Activated naive CD4-positive, alpha-beta T cell treated with anti-CD3 and anti-CD28 coated beads for 36 hours (primary cell): ENCODE data around the gene NR6A1. TPM values are rescaled to one million over a fixed set of nuclear protein-coding genes. Genes with fewer than 3 reads are reported as not detected.

ENCODE experiments used
- CTCF ChIA-PET: fragments of 350-600 bp; sonication (Branson Sonifier 250); formaldehyde crosslinking; loops from one replicate; lab custom pipeline; 2021; ENCODE audit warnings: antibody characterized with exemption; lab: Charles Lee
- DNase-seq: peaks from one replicate; pipeline ENCODE4 v3.0.0-alpha.2; 2020
- H3K27ac Mint-ChIP-seq: one replicate; pipeline ENCODE4 v1.8.0; 2021; ENCODE audit warnings: mild to moderate bottlenecking, mixed read lengths
- H3K27me3 Mint-ChIP-seq: one replicate; pipeline ENCODE4 v1.8.0; 2021; ENCODE audit warnings: low read depth, mixed read lengths
- H3K36me3 Mint-ChIP-seq: one replicate; pipeline ENCODE4 v1.8.0; 2021; ENCODE audit warnings: low read depth, mixed read lengths
- H3K4me1 Mint-ChIP-seq: one replicate; pipeline ENCODE4 v1.8.0; 2021; ENCODE audit warnings: low read depth, mixed read lengths
- H3K4me3 Mint-ChIP-seq: one replicate; pipeline ENCODE4 v1.8.0; 2021; ENCODE audit warnings: mild to moderate bottlenecking, moderate library complexity, mixed read lengths
- H3K9me3 Mint-ChIP-seq: one replicate; pipeline ENCODE4 v1.8.0; 2021; ENCODE audit warnings: mixed read lengths
- intact Hi-C: fragments of 100-400 bp; cut with micrococcal nuclease; formaldehyde crosslinking; loops from one replicate; pipeline ENCODE4 v1.15.1; 2023
- total RNA-seq, 2 experiments: library from RNA; stranded (reverse); gene quantifications; one replicate each; pipeline ENCODE4 v1.2.3, GENCODE V29; 2021

NR6A1 gene
- total RNA-seq, 2 experiments from 2014 or later = 1.8 TPM

DNA sequence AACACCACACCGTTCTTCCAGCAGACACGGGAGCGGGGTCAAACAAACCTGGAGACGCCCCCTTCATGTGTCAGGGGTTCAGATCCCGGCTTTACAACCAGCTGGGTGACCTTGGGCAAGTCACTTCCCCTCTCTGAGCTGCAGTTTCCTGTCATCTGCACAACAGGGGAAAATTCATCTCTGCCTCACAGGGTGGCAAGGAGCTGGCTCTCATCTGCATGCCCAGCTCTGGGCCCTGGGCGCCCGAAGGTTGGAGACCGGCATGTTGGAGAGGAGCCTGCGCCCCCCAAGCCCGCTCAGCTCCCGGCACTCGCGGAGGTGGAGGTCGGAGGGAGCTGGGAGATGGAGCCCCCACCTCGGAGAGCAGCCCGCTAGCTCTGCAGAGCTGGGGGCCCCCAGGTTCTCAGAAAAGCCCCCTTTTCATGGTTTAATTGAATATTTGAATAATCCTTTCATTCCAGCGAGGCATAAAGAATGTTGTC, 284.3 kb downstream of the NR6A1 start:
- no peaks in the 10 kb centered on the region for H3K4me1 Mint-ChIP-seq
- H3K36me3 Mint-ChIP-seq = no peaks in the 10 kb centered on the region
- intact Hi-C loops = no loop called here
- H3K27me3 Mint-ChIP-seq = no peaks in the 10 kb centered on the region
- no peaks in the 10 kb centered on the region for H3K9me3 Mint-ChIP-seq
- CTCF ChIA-PET = no interaction called here
- no peak overlapping the region for H3K27ac Mint-ChIP-seq
- no peak overlapping the region for H3K4me3 Mint-ChIP-seq
- no peak for DNase-seq

DNA sequence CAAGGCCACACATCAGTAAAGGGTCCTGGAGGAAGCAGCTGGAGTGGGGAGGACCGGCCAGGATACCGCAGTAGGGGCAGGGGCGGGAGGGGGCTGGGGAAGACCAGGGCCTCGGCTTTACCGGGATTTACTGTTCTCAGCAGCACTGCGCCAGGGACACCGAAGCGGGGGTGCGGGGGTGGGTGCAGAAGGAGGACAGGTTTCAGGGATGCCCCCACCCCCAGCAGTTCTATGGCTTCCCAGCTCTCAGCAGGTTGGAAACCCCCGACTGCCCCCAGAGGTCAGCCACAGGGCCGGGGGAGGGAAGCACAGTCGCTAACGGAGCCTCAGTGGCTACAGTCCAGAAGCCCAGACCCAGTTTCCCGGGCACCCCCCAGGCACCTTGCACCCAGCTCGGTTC, 285.2 kb downstream of the NR6A1 start:
- DNase-seq = no peak
- H3K9me3 Mint-ChIP-seq = no peaks in the 10 kb centered on the region
- CTCF ChIA-PET = no interaction called here
- no peak overlapping the region for H3K4me3 Mint-ChIP-seq
- H3K27ac Mint-ChIP-seq = no peak overlapping the region
- no peaks in the 10 kb centered on the region for H3K27me3 Mint-ChIP-seq
- no peaks in the 10 kb centered on the region for H3K4me1 Mint-ChIP-seq
- no peaks in the 10 kb centered on the region for H3K36me3 Mint-ChIP-seq
- intact Hi-C loops = no loop called here

DNA sequence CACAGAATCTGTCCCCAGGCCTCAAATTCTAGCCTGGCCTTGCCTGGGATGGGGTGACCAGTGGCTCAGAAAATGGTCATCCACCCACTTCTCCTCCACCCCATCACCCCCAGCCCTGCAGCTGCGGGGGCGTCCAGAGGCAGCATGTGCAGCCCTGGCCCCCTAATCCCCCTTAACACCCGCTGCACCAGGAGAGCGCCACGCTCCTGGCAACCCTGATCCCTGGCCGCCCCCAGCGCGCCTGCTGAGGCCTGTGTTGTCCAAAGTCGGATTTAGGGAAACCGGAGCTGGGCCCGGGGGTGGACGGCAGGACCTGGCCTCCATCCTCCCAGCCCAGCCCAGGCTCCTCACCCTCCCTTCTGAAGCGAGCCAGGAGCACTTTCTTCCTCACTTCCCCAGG, 285.9 kb downstream of the NR6A1 start:
- H3K4me3 Mint-ChIP-seq = no peak overlapping the region
- no peaks in the 10 kb centered on the region for H3K27me3 Mint-ChIP-seq
- CTCF ChIA-PET = no interaction called here
- H3K9me3 Mint-ChIP-seq = no peaks in the 10 kb centered on the region
- no peak overlapping the region for H3K27ac Mint-ChIP-seq
- H3K4me1 Mint-ChIP-seq = no peaks in the 10 kb centered on the region
- DNase-seq = no peak
- H3K36me3 Mint-ChIP-seq = no peaks in the 10 kb centered on the region
- intact Hi-C loops = no loop called here

DNA sequence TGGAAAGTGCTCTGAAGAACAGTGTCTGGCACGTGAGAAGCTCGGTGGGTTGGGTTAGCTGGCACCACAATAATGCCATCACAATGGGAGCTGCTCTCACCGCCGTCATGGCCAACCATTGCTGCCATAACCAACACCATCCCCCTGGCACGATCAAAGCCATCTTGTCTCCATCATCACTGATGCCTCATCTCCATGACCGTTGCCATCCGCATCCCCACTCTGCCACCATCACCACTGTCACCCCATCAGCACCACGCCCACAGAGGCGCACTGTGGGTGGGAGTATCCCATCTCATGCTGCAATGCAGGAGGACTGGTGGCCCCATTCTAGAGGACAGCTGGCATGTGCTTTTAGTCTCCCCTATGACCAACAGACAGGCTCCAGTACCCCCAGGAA, 287.6 kb downstream of the NR6A1 start:
- no peaks in the 10 kb centered on the region for H3K9me3 Mint-ChIP-seq
- CTCF ChIA-PET = no interaction called here
- intact Hi-C loops = no loop called here

DNA sequence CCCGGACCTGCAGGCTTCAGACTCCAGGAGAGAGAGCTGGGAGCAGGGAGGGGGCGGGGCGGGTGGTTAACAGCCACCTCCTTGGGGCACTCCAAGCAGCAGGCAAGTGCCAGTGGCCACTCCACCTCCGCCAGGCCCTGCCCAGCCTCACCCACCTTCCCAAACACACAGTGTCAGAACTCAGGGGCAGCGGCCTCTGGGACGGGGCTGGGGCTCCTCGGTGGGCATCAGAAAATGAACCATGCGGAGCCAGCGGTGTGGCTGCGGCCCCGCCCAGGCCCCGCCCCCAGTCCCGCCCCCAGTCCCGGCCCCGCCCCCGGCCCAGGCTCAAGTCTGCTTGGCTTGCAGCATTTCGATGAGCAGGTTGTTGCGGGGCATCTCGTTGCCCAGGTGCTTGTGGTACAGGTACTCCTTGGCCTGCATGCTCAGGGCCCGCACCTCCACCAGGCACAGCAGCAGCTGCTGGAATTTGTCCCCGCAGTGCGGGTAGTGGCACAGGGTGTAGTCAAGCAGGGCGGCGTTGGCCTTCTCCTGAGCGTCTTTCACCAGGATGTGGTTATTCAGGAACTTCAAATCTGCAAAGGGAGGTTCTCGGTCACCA, 288.6 kb downstream of the NR6A1 start:
- intact Hi-C loops = no loop called here
- H3K9me3 Mint-ChIP-seq = no peaks in the 10 kb centered on the region
- no peaks in the 10 kb centered on the region for H3K4me1 Mint-ChIP-seq
- no peaks in the 10 kb centered on the region for H3K36me3 Mint-ChIP-seq
- no peak overlapping the region for H3K27ac Mint-ChIP-seq
- DNase-seq = no peak
- CTCF ChIA-PET = no interaction called here
- no peak overlapping the region for H3K4me3 Mint-ChIP-seq
- H3K27me3 Mint-ChIP-seq = peaks cover 14% of the 10 kb centered on the region

More for the DNA sequence above, 287.6 kb downstream of the NR6A1 start:
- DNase-seq = no peak
- H3K27ac Mint-ChIP-seq = no peak overlapping the region
- H3K27me3 Mint-ChIP-seq = peaks cover 8% of the 10 kb centered on the region
- no peak overlapping the region for H3K4me3 Mint-ChIP-seq
- H3K4me1 Mint-ChIP-seq = no peaks in the 10 kb centered on the region
- H3K36me3 Mint-ChIP-seq = no peaks in the 10 kb centered on the region

DNA sequence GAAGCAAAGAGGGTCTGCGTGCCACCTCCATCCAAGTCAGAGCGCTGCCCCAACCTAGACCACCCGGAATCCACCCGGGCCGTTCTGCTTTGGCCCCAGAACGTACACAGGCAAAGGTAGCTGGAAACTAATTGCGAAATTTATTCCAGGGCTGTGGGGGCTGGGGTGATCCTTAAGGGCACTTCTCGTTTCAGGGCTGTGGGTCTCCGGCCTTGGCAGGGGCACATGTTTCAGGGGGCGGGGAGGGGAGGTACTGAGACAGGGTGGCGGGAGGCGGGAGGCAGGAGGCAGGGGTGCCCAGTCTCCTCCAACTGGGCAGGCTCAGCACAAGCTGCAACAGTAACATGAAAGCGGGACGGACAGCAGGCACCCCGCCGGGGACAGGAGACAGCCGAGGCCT, 290.0 kb downstream of the NR6A1 start:
- Mint-ChIP-seq H3K36me3 (no peaks in the 10 kb centered on the region), H3K9me3 (no peaks in the 10 kb centered on the region), H3K27ac (no peak overlapping the region), H3K4me3 (no peak overlapping the region), H3K4me1 (no peaks in the 10 kb centered on the region), H3K27me3 (peaks cover 18% of the 10 kb centered on the region)
- intact Hi-C loops = no loop called here
- no peak for DNase-seq
- CTCF ChIA-PET = no interaction called here

DNA sequence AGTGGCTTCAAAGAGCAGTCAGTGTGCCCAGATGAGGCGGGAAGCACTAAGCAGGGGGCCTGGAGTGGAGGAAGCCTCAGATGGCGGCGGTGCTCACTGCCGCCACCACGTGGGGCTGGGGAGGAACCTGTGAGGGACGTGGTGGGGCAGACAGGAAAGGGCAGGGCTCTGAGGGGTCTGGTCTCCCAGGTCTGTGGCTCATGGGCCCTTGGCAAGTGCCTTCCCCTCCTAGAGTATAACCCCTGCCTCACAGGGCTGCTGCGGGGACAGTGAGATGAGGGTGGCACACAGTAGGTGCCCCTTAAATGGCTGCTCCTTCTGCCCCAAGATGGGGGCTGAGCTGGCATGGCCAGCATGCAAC, 290.5 kb downstream of the NR6A1 start:
- no peaks in the 10 kb centered on the region for H3K9me3 Mint-ChIP-seq
- H3K36me3 Mint-ChIP-seq = no peaks in the 10 kb centered on the region
- CTCF ChIA-PET = no interaction called here
- H3K4me1 Mint-ChIP-seq = no peaks in the 10 kb centered on the region
- intact Hi-C loops = no loop called here
- peaks cover 18% of the 10 kb centered on the region for H3K27me3 Mint-ChIP-seq
- H3K27ac Mint-ChIP-seq = no peak overlapping the region
- no peak overlapping the region for H3K4me3 Mint-ChIP-seq
- no peak for DNase-seq

DNA sequence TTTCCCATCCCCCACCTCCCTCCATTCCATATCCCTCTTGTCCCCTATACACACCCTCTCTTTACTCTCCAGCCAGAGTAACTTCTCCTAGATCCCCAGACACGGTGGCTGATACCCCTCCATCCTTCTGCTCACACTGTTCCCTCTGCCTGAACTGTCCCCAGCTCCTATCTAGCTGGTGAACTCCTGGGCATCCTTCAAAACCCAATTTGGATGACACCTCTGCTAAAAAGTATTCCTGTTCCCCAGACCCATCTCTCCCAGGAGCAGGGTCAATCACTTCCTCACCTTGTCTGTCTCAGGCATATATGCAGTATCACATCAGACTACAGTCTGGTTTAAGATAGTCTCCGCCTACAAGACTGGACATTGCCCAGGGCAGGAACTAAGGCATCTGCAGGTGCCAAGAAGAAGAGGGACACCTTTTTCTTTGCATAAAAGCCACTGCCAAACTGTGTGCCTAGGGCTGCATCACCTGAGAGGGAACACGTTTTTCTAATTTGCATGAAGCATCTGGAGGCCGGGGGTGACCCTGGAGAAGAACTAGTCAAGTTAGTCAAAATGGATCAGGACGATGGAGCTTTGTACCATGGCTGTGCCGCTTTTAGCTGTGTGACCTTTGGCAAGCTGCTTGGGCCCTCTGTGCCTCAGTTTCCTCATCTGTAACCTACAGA, 291.0 kb downstream of the NR6A1 start:
- Mint-ChIP-seq H3K4me3 (no peak overlapping the region), H3K36me3 (no peaks in the 10 kb centered on the region), H3K4me1 (no peaks in the 10 kb centered on the region), H3K27me3 (peaks cover 18% of the 10 kb centered on the region), H3K9me3 (no peaks in the 10 kb centered on the region), H3K27ac (no peak overlapping the region)
- intact Hi-C loops = no loop called here
- no peak for DNase-seq
- CTCF ChIA-PET = no interaction called here

DNA sequence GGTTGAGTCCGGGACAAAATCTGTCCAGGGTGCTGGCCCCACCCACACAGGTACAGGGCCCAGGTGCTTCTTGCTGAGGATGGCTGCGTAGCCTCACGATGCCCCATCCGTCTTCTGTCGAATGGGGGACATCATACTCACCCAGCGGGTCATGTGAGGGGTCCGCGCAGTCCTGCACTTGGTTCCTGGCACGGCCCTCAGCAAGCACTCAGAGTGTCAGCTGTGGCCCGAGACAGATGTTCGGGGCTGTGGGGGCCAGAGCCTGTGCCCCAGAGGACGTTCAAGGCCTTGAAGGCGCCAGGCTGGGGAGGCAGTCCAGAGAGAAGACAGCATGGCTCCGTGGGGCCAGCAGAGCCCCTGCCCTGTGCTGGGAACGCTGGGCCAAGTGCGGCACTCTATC, 291.7 kb downstream of the NR6A1 start:
- intact Hi-C loops = no loop called here
- H3K9me3 Mint-ChIP-seq = no peaks in the 10 kb centered on the region
- H3K27me3 Mint-ChIP-seq = peaks cover 18% of the 10 kb centered on the region
- no peak overlapping the region for H3K27ac Mint-ChIP-seq
- CTCF ChIA-PET = no interaction called here
- H3K4me1 Mint-ChIP-seq = no peaks in the 10 kb centered on the region
- H3K4me3 Mint-ChIP-seq = no peak overlapping the region
- H3K36me3 Mint-ChIP-seq = no peaks in the 10 kb centered on the region
- DNase-seq = no peak

DNA sequence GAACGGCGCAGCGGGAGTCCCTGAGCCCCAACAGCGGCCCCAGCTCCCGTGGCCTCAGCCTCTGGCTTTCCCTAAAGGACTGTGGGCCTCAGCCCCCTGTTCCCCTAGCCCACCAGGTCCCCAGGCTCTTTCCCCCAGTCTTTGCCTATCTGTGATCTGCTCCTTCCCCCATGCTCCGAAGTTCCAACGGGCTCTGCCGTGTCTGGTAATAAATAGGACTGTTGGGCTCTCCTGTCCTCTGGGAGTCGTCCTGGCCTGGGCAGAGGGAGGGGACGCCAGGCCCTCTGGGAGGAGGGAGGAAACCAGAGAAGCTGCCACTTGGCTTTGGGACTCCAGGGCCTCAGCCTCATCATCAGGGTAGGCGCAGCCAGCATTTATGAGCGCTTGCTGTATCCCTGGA, 292.8 kb downstream of the NR6A1 start:
- Mint-ChIP-seq H3K36me3 (no peaks in the 10 kb centered on the region), H3K4me1 (no peaks in the 10 kb centered on the region), H3K27ac (no peak overlapping the region), H3K27me3 (peaks cover 18% of the 10 kb centered on the region), H3K4me3 (no peak overlapping the region), H3K9me3 (no peaks in the 10 kb centered on the region)
- intact Hi-C loops = no loop called here
- no peak for DNase-seq
- CTCF ChIA-PET = no interaction called here

DNA sequence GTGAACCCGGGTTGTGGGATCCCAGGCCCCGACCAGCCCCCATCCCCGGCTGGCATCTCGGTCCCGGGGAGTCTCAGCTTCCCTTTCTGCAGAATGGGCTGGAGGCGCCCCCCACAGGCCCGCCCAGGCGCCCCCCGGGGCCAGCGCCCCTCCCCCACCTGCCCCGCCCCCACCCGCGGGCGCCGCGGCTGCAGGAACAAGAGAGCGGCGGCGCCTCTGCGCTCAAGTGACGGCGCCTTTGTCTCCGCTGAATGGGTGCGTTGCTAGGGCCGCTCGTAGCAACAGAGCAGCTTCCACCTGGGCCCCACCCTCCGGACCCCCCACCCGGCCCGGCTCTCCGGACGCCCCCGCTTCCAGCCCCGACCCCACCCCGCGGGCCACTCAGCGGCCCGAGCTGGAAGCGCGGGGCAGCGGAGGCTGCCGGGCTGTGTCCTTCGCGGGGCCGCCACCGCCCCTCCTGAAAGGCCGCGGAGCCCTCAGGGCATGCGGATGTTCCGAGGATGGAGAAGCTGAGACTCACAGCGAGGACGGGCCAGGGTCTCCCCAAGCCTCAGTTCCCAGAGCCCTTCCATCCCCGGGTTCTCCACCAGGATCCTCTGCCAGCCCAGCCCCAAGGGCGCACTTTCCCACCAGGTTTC, 293.3 kb downstream of the NR6A1 start:
- intact Hi-C loops = no loop called here
- no peaks in the 10 kb centered on the region for H3K4me1 Mint-ChIP-seq
- no peaks in the 10 kb centered on the region for H3K36me3 Mint-ChIP-seq
- DNase-seq = no peak
- CTCF ChIA-PET = no interaction called here
- H3K27ac Mint-ChIP-seq = no peak overlapping the region
- H3K27me3 Mint-ChIP-seq = peaks cover 18% of the 10 kb centered on the region
- no peak overlapping the region for H3K4me3 Mint-ChIP-seq
- H3K9me3 Mint-ChIP-seq = no peaks in the 10 kb centered on the region

DNA sequence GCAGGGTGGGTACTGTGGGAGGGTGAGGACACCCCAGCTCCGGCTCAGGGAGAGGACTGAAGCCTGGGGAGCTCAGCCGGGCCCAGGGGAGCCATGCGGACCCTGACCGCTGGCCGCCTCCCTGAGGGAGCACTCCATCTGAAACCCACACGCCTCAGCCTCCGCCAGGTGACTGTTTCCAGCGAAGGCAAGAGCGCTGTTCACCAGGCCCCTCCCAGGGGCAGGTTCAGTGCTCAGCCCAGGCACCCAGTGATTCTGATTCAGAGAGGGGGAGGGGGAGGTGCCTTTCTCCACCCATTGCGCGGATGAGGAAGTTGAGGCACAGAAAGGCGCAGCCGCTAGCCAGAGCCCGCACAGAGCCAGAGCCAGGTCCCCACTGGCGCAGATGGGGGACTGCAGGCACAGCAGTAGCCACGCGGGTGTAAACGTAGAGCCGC, 293.9 kb downstream of the NR6A1 start:
- Mint-ChIP-seq H3K9me3 (no peaks in the 10 kb centered on the region), H3K4me3 (no peak overlapping the region), H3K4me1 (no peaks in the 10 kb centered on the region), H3K36me3 (no peaks in the 10 kb centered on the region), H3K27me3 (peaks cover 18% of the 10 kb centered on the region), H3K27ac (no peak overlapping the region)
- CTCF ChIA-PET = no interaction called here
- no peak for DNase-seq
- intact Hi-C loops = no loop called here
